ENCODE data around the gene SGMS1.
"Not testable (repeated sequence)": the region's sequence is repeated elsewhere in the genome, so short reads cannot be mapped to it uniquely, and the experiment has no call there.

Gene SGMS1

DNA sequence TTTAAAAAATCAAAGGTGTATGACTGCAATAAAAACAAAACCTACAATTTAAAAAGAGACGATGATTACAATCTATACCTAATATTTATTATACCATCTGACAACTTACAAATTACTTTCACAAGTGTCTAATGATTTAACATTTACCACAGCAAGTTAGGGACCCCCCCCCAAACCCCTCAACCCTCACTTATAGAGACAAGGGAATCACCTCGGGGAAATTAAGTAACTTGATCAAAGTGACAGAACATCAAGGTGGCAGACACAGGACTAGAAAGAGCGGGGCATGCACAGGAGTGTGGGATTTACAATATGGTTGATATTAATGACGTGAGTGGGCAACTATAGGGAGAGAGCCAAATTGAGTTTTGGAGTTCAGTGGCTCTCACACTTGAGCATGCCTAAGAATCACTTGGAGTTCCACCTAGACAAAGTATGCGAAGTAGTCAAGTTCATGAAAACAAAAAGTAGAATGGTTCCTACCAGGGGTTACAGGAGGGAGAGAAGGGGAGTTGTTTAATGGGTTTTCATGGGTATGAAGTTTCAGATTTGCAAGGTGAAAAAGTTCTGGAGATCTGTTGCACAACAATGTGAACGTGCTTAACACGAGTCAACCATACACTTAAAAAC, 43.4 kb downstream of the SGMS1 start:
- DNase-seq (ENCODE audit: low spot score): no peak

GRCh38 chr10:50579491-50580261, 44.1 kb downstream of the SGMS1 start:
- peak; percentile 53 for DNase-seq (ENCODE audit: low spot score)

GRCh38 chr10:50578949-50579348, 44.8 kb downstream of the SGMS1 start:
- DNase-seq (ENCODE audit: low spot score): no peak

GRCh38 chr10:50577681-50578350, 45.9 kb downstream of the SGMS1 start:
- no peak for DNase-seq (ENCODE audit: low spot score)

DNA sequence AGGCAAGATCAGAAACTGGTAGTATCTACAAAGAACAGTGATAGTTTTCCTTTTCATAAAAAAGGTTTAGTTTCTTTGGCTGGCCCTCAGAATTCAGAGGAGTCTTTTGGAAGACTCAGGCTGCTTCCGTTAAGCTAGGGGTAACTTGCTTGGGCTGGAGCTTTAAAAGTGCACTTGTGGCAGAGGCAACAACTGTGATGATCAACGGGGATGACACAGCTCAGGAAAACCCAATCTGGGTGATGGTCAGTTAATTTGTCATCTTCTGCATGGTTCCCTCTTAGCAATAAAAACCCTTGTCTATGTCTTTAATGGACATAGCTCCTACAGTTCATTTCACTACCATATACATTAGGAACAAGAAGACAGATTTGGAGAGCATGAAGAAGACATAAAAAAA, 46.7 kb downstream of the SGMS1 start:
- no peak for DNase-seq (ENCODE audit: low spot score)

- DNase-seq (ENCODE audit: low spot score): no peak
Observed at GRCh38 chr10:50576245-50576815, 47.4 kb downstream of the SGMS1 start.

- DNase-seq (ENCODE audit: low spot score): no peak
Observed at GRCh38 chr10:50575477-50576244, 48.1 kb downstream of the SGMS1 start.

DNA sequence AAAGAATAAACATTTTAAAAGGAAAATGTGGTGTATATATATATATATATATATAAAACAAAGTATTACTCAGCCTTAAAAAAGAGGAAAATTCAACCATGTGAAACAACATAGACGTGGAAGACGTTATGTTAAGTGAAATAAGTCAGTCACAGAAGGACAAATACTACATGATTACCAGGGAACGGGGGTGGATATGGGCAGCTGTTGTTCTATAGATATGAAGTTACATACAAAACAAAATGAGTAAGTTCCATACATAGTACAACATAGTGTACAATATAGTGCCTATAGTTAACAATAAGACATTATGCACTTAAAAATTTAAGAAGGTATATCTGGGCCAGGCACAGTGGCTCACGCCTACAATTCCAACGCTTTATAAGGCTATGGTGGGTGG, 48.8 kb downstream of the SGMS1 start:
- no peak for DNase-seq (ENCODE audit: low spot score)

DNA sequence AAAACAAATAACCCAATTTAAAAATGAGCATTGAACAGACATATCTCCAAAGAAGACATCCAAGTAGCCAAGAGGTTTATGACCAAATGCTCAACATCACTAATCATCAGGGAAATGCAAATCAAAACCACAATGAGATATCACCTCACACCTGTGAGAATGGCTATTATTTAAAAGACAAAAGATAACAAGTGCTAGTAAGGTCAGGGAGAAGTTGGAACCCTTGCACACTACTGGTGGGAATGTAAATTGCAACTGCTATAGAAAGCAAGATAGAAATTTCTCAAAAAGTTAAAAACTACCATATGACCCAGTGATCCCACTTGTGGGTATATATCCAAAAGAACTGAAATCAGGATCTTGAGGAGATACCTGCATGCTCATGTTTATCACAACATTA, 49.5 kb downstream of the SGMS1 start:
- DNase-seq (ENCODE audit: low spot score): no peak

GRCh38 chr10:50572017-50572491, 51.7 kb downstream of the SGMS1 start:
- no peak for DNase-seq (ENCODE audit: low spot score)

GRCh38 chr10:50568750-50569149, 55.0 kb downstream of the SGMS1 start:
- not testable (repeated sequence) for DNase-seq (ENCODE audit: low spot score)

- DNase-seq (ENCODE audit: low spot score): no peak
Observed at GRCh38 chr10:50567384-50567783, 56.4 kb downstream of the SGMS1 start.

DNA sequence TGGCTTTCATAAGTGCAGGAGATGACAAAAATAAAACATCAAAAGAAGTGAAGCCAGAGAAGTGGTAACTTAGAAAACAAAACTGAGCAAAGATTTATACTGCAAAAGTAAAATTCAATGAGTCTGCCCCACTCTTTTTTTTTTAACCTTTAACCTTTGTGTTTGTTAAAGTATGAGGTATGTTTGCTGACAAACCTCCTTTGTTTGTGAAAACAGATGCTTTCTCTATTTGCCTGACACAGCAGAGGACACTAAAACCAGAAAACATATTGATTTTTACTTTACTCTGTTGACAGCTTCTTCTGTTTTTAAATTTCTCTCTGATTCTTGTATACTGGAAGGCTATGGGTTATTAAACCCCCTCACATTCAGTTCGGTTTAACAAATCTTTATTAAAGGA, 57.6 kb downstream of the SGMS1 start:
- DNase-seq (ENCODE audit: low spot score): no peak

GRCh38 chr10:50565301-50566083, 58.3 kb downstream of the SGMS1 start:
- DNase-seq (ENCODE audit: low spot score): no peak

DNA sequence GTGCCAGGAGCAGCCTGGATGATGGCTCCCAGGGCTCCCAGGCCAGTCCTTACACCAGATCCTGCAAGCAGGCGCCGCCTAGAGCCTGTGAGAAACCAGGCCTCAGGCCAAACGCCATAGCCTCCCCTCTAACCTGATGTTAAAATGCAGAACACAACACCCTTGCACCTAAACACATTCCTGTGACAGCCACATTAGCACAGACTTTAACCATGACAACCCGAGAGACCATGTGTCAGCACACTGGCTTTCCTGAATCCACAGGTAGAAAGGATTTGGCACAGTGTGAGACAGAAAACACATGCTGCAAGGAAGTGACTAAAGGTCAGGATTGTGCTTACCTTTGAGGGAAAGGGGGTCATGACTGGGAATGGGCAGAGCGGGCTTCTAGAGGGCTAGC, 59.9 kb downstream of the SGMS1 start:
- DNase-seq (ENCODE audit: low spot score): no peak

DNA sequence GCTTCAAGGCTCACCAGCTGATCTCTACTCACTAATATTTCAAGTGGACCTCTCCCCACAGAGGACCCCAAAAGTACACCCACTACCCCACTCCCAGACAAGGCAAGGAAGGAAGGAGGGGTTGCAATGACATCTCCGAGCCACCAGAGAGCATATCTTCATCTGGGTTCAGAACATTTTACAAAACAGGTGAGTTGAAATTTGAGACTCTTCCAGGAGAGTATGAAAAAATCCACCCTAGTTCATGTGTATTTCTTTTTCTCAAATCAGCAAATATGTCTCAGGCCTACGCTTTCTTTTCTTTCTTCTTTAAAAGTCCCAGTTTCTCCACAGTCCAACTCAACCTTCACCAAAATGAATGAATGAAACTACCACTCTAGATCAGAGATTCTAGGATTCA, 61.9 kb downstream of the SGMS1 start:
- DNase-seq (ENCODE audit: low spot score): peak; percentile 20

GRCh38 chr10:50561266-50561665, 62.5 kb downstream of the SGMS1 start:
- DNase-seq (ENCODE audit: low spot score): no peak

- no peak for DNase-seq (ENCODE audit: low spot score)
Observed at GRCh38 chr10:50560370-50560769, 63.4 kb downstream of the SGMS1 start.

GRCh38 chr10:50558371-50558770, 65.4 kb downstream of the SGMS1 start:
- DNase-seq (ENCODE audit: low spot score): no peak

GRCh38 chr10:50557130-50557682, 66.5 kb downstream of the SGMS1 start:
- no peak for DNase-seq (ENCODE audit: low spot score)
